NB4 (cell line): Measurements from ENCODE around the gene MXD4.

Source experiments
- MYC ChIP-seq: IDR thresholded peaks from 2 replicates; pipeline ENCODE4 v1.6.1; 2011; ENCODE audit warnings: low read depth, low read length
- POLR2A ChIP-seq: IDR thresholded peaks from 2 replicates; pipeline ENCODE4 v1.6.1; 2011; ENCODE audit warnings: mild to moderate bottlenecking; ENCODE audit not compliant: insufficient read length; ENCODE audit errors: extremely low read depth
- TF ChIP-seq, protein P1 (sequence below): IDR thresholded peaks from one replicate; pipeline ENCODE4 v1.5.1; 2012; ENCODE audit warnings: low read depth, low read length

DNA sequence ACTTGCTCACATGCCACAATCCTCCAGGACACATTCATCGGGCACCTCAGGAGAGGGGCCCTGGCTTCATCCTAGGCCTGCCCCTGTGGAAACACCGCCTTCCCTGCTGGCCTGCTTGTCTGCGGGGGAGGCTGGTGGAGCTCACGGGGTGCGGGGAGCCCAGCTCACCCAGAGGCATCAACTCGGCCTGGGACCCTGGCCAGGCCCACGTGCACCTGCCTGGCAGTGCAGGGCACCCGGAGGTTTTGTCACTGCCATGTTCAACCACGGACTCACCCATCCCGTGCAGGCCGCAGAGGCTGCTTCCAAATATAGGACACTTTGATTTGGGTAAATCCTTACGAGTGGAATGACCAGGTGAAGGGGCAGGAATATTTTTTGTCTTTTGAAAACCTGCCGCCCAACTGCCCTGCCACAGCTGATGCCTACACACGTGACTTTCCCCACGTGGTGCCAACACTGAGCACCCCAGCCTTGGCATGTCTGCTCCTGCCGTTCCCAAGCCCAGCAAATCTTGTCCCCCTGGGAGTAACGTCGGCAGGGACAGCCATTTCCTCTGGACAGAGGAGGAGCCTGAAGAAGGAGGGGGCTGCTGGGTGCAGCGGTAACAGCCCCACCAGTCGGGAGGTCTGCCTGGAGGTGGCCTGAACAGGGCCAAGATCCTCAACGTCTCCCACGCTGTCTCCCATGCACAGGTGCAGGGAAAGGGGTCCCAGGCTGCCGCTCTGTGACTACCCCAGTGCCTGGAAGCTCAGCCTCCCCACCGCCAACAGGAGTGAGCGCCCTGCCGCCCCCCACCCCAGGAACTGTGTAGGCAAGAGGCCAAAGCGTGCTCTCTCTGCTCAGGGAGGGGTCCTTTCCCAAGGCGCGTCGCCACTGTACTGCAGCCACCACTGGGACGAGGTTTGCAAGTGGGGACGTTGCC lies 8.5 kb downstream of the MXD4 start:
- TF ChIP-seq, protein P1, sequence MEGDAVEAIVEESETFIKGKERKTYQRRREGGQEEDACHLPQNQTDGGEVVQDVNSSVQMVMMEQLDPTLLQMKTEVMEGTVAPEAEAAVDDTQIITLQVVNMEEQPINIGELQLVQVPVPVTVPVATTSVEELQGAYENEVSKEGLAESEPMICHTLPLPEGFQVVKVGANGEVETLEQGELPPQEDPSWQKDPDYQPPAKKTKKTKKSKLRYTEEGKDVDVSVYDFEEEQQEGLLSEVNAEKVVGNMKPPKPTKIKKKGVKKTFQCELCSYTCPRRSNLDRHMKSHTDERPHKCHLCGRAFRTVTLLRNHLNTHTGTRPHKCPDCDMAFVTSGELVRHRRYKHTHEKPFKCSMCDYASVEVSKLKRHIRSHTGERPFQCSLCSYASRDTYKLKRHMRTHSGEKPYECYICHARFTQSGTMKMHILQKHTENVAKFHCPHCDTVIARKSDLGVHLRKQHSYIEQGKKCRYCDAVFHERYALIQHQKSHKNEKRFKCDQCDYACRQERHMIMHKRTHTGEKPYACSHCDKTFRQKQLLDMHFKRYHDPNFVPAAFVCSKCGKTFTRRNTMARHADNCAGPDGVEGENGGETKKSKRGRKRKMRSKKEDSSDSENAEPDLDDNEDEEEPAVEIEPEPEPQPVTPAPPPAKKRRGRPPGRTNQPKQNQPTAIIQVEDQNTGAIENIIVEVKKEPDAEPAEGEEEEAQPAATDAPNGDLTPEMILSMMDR = no peak
- TF ChIP-seq POLR2A (no peak), MYC (no peak)
